Transverse colon (tissue), 4 donors: ENCODE data around the gene FLYWCH2. TPM values are rescaled to one million over a fixed set of nuclear protein-coding genes. Genes with fewer than 3 reads are reported as not detected.
"Not testable (repeated sequence)": the region's sequence is repeated elsewhere in the genome, so short reads cannot be mapped to it uniquely, and the experiment has no call there.

ENCODE experiments used
- DNase-seq: peaks from one replicate; pipeline ENCODE4 v3.0.0-alpha.2; 2019
- H3K27ac ChIP-seq, 4 donors: fragments of 200-600 bp; sonication (generic); 2 replicates each; pipeline ENCODE4 v1.5.1; 2016 to 2018; ENCODE audit warnings: inconsistent platforms in 4 of 4
- H3K27me3 ChIP-seq: fragments of 200-600 bp; sonication (generic); 2 replicates; pipeline ENCODE4 v1.5.1; 2017; ENCODE audit warnings: inconsistent platforms
- H3K36me3 ChIP-seq, 4 donors: fragments of 200-600 bp; sonication (generic); 2 replicates each; pipeline ENCODE4 v1.5.1; 2017 to 2019; ENCODE audit warnings: inconsistent platforms in 4 of 4
- H3K4me1 ChIP-seq, 4 donors: fragments of 200-600 bp; sonication (generic); 2 replicates each; pipeline ENCODE4 v1.5.1; 2017 to 2020; ENCODE audit warnings: inconsistent platforms in 4 of 4
- H3K4me3 ChIP-seq, 4 donors: fragments of 200-600 bp; sonication (generic); 1 replicate in 1 of 4; 2 replicates in 3 of 4; pipeline versions ENCODE4 v1.5.1 to v1.6.1; 2017 to 2019; ENCODE audit warnings: inconsistent platforms in 4 of 4
- H3K9me3 ChIP-seq, 2 donors: fragments of 200-600 bp; sonication (generic); 2 replicates each; pipeline ENCODE4 v1.5.1; 2017 to 2019; ENCODE audit warnings: inconsistent platforms in 2 of 2
- EP300 ChIP-seq: sonication (generic); formaldehyde crosslinking; IDR thresholded peaks from one replicate; pipeline ENCODE4 v1.6.1; 2017; ENCODE audit warnings: antibody characterized with exemption, low read depth
- POLR2A ChIP-seq: fragments of 450-650 bp; IDR thresholded peaks from one replicate; pipeline ENCODE4 v1.6.1; 2016; ENCODE audit warnings: antibody characterized with exemption, mild to moderate bottlenecking, moderate library complexity
- POLR2AphosphoS5 ChIP-seq, 3 donors: sonication (generic); formaldehyde crosslinking; IDR thresholded peaks; one replicate each; pipeline ENCODE4 v1.6.1; 2016; ENCODE audit warnings: antibody characterized with exemption in 3 of 3
- WGBS, 2 donors: methylation state at CpG; one replicate each; pipeline ENCODE4 v1.1.5; 2018; ENCODE audit warnings: low coverage in 1 of 2; 5-methylcytosine and 5-hydroxymethylcytosine counted together
- in situ Hi-C, 4 donors: fragments of 200-750 bp; cut with MboI; loops; one replicate each; pipeline versions ENCODE4 v1.15.0 to v1.15.1; 2017; ENCODE audit warnings: low sequenced_read_pairs in 3 of 4, low pct_ligation_motif_present in 1 of 4, low pct_unique_long_range_greater_than_20kb in 1 of 4
- intact Hi-C: fragments of 100-400 bp; cut with DNase I; formaldehyde crosslinking; loops from one replicate; pipeline ENCODE4 v1.15.1; 2023; ENCODE audit warnings: low total_unique reads
- total RNA-seq, 4 donors: library from RNA; depleted of rRNA; stranded (reverse); fragments of >200 nt; gene quantifications; one replicate each; pipeline ENCODE4 v1.1.0, GENCODE V29; 2016
- TF ChIP-seq, protein P1 (sequence below), 5 experiments: fragments of 200-600 bp in 3 of 5; fragments of 450-650 bp in 2 of 5; sonication (generic) in 3 of 5; IDR thresholded peaks; 1 replicate in 2 of 5; 2 replicates in 3 of 5; pipeline ENCODE4 v1.5.1; 2016 to 2017; ENCODE audit warnings: antibody characterized with exemption in 5 of 5, inconsistent platforms in 3 of 5, mild to moderate bottlenecking in 2 of 5, moderate library complexity in 1 of 5

The FLYWCH2 gene
- total RNA-seq, 4 donors from 2014 or later: 35.0 to 74.4 (median 50.9) TPM

GRCh38 chr16:2907084-2907753 is 24.2 kb downstream of the FLYWCH2 start:
- peak; percentile 61 for DNase-seq
- peak overlapping the region in 2 of 4 donors; percentile 21 to 75 for H3K27ac ChIP-seq

DNA sequence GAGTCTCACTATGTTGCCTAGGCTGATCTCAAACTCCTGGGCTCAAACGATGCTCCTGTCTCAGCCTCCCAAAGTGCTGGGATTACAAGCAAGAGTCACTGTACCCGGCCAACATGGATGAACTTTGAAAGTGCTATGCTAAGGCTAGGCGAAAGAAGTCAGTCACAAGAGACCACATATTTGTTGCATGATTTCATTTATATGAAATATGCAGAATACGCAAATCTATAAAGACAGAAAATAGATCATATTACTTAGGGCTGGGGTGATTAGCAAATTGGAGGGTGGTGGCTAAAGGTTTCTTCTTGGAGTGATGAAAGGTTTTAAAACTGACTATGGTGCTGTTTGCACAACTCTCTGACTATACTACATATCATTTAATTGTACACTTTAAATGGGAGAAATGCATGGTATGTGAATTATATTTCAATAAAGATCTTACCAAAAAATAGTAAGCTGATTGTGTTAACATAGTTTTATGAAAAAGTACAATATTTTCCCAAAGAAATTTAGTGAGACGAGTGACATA is 27.5 kb downstream of the FLYWCH2 start:
- no peak for DNase-seq
- peaks cover 0 to 25% (median 15%) of the 10 kb centered on the region in 4 donors for H3K4me1 ChIP-seq
- in situ Hi-C loops (no loop called here), intact Hi-C loops (no loop called here)
- 56 to 58% methylated on average over 5 of the region's 5 CpGs for WGBS, 2 donors
- no peak overlapping the region for H3K4me3 ChIP-seq
- H3K27ac ChIP-seq: no peak overlapping the region
- H3K27me3 ChIP-seq: peaks cover 4% of the 10 kb centered on the region
- no peak for TF ChIP-seq EP300
- TF ChIP-seq POLR2A: no peak
- TF ChIP-seq POLR2AphosphoS5 (IDR thresholded peaks at IDR 0.05): no peak
- TF ChIP-seq, protein P1, sequence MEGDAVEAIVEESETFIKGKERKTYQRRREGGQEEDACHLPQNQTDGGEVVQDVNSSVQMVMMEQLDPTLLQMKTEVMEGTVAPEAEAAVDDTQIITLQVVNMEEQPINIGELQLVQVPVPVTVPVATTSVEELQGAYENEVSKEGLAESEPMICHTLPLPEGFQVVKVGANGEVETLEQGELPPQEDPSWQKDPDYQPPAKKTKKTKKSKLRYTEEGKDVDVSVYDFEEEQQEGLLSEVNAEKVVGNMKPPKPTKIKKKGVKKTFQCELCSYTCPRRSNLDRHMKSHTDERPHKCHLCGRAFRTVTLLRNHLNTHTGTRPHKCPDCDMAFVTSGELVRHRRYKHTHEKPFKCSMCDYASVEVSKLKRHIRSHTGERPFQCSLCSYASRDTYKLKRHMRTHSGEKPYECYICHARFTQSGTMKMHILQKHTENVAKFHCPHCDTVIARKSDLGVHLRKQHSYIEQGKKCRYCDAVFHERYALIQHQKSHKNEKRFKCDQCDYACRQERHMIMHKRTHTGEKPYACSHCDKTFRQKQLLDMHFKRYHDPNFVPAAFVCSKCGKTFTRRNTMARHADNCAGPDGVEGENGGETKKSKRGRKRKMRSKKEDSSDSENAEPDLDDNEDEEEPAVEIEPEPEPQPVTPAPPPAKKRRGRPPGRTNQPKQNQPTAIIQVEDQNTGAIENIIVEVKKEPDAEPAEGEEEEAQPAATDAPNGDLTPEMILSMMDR (IDR thresholded peaks at IDR 0.05): no peak
- H3K9me3 ChIP-seq: no peaks in the 10 kb centered on the region
- peaks cover 0 to 4% (median 0%) of the 10 kb centered on the region in 4 donors for H3K36me3 ChIP-seq

More at GRCh38 chr16:2907084-2907753, 24.2 kb downstream of the FLYWCH2 start:
- H3K9me3 ChIP-seq, in situ Hi-C loops, intact Hi-C loops, H3K4me3 ChIP-seq, H3K36me3 ChIP-seq, H3K27me3 ChIP-seq: not testable (repeated sequence)
- peaks cover 4 to 26% (median 22%) of the 10 kb centered on the region in 4 donors for H3K4me1 ChIP-seq
- 13 to 15% methylated on average over 6 to 16 of the region's 17 CpGs for WGBS, 2 donors
- TF ChIP-seq, protein P1 (IDR thresholded peaks at IDR 0.05): peak; percentile 39 to 91 (median 56)

DNA sequence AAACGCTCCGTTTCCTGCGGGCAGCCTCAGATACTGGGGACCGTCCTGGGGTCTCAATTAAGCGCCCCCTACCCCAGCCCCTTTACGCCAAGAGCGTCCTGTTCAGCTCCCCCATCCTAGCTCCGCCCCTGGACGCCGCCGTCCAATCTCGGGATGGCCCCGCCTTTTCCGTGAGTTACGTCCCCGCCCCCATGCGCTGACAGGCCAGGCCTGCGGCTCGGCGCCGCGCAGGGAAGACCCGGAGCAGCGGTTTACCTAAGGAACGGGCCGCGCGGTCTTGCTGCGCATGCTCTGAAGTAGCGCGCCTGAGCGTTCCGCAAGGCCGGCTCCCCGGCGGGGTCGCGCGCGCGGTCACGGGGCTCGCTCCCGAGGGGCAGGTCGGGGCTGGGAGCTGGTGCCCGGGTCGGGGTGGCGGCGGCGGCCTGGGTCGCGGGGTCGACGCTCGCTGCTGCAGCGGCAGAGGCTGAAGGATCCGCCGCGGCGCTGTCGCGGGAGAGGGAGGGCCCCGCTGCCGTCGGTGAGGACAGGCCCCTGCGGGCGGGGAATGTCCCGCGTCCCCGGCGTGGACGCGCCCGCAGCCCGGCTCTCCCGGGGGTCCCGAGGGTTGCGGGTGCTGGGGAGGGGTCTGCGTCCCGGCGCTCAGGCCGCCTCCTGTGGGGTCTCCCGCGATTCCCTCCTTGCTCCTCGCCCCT is 28.8 kb downstream of the FLYWCH2 start, which contains the start of gene FLYWCH1:
FLYWCH1 (plus strand) TSS at position 294 of the 692 bp plus-strand sequence. CDS start 17,755 bp downstream, outside the sequence.
- in situ Hi-C loops: no loop called here
- Histone ChIP-seq H3K4me3 (peak within 1 kb of the TSS; percentile 71 to 96 (median 84)), H3K4me1 (peaks cover 0 to 16% (median 7%) of the 10 kb centered on the region in 4 donors), H3K36me3 (peaks cover 0 to 11% (median 0%) of the 10 kb centered on the region in 4 donors), H3K9me3 (no peaks in the 10 kb centered on the region), H3K27ac (peak within 1 kb of the TSS; percentile 87 to 94 (median 92)), H3K27me3 (peaks cover 4% of the 10 kb centered on the region)
- peak; percentile 99 for DNase-seq
- 0% methylated on average over 41 of the region's 85 CpGs; no CpG with 5 or more reads in 1 of the 2 donors for WGBS, 2 donors
- TF ChIP-seq POLR2AphosphoS5 (IDR thresholded peaks at IDR 0.05) (peak; percentile 60 to 82 (median 77)), EP300 (no peak), POLR2A (peak; percentile 20)
- TF ChIP-seq, protein P1 (IDR thresholded peaks at IDR 0.05): no peak
- intact Hi-C loops: no loop called here
